GM19193 (cell line): Measurements from ENCODE around the gene CDK5.

Experiments
- POLR2A ChIP-seq: IDR thresholded peaks from 4 replicates; pipeline ENCODE4 v1.6.1; 2011; ENCODE audit not compliant: insufficient read depth, insufficient read length; ENCODE audit errors: extremely low read depth

The CDK5 gene

GRCh38 chr7:151060113-151060415, 2.4 kb upstream of the CDK5 start:
- no peak for TF ChIP-seq POLR2A

GRCh38 chr7:151059367-151060112, 1.8 kb upstream of the CDK5 start, which contains the start of gene SLC4A2:
TSS of gene SLC4A2 (plus strand) at chr7:151059589. CDS start at chr7:151061988, 2,399 bp downstream.
- peak; percentile 52 for TF ChIP-seq POLR2A

- TF ChIP-seq POLR2A = no peak
Observed at GRCh38 chr7:151058781-151059366, 1.2 kb upstream of the CDK5 start.

- TF ChIP-seq POLR2A = peak; percentile 60
Observed at GRCh38 chr7:151057989-151058780, 488 bp upstream of the CDK5 start.

GRCh38 chr7:151056666-151057505, 811 bp downstream of the CDK5 start:
- no peak for TF ChIP-seq POLR2A

GRCh38 chr7:151056283-151056665, 1.4 kb downstream of the CDK5 start:
- no peak for TF ChIP-seq POLR2A

GRCh38 chr7:151053751-151054150, 3.9 kb downstream of the CDK5 start:
- no peak for TF ChIP-seq POLR2A

GRCh38 chr7:151053096-151053495, 4.6 kb downstream of the CDK5 start:
- no peak for TF ChIP-seq POLR2A

- no peak for TF ChIP-seq POLR2A
Observed at GRCh38 chr7:151051108-151051507, 6.6 kb downstream of the CDK5 start.

GRCh38 chr7:151048911-151049463, 8.7 kb downstream of the CDK5 start:
- TF ChIP-seq POLR2A = no peak

GRCh38 chr7:151047976-151048815, 9.5 kb downstream of the CDK5 start, which contains the start of gene ASIC3:
TSS of gene ASIC3 (plus strand) at chr7:151048531. CDS start at chr7:151048886, 355 bp downstream.
- no peak for TF ChIP-seq POLR2A

- TF ChIP-seq POLR2A = no peak
Observed at GRCh38 chr7:151046603-151047573, 10.8 kb downstream of the CDK5 start.
